ENCODE measurements around the gene TTLL5.

GRCh38 chr14:75751296-75751695 lies 90.2 kb downstream of the TTLL5 start:
- no peak for TF ChIP-seq FOXM1 (IDR thresholded peaks at IDR 0.05; ENCODE audit: borderline replicate concordance, low read depth)
- TF ChIP-seq NFIC (IDR thresholded peaks at IDR 0.05) = no peak
- no peak for TF ChIP-seq YY1 (IDR thresholded peaks at IDR 0.05; ENCODE audit: low read depth)
- no peak for TF ChIP-seq EGR1 (IDR thresholded peaks at IDR 0.05)
- no peak for TF ChIP-seq CEBPB (IDR thresholded peaks at IDR 0.05)
- TF ChIP-seq EP300 (IDR thresholded peaks at IDR 0.05; ENCODE audit: borderline replicate concordance) = no peak
- TF ChIP-seq, protein P1, sequence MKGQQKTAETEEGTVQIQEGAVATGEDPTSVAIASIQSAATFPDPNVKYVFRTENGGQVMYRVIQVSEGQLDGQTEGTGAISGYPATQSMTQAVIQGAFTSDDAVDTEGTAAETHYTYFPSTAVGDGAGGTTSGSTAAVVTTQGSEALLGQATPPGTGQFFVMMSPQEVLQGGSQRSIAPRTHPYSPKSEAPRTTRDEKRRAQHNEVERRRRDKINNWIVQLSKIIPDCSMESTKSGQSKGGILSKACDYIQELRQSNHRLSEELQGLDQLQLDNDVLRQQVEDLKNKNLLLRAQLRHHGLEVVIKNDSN (IDR thresholded peaks at IDR 0.05) = no peak
- no peak for TF ChIP-seq TCF12 (IDR thresholded peaks at IDR 0.05; ENCODE audit: low read depth)
- no peak for TF ChIP-seq TAF1 (IDR thresholded peaks at IDR 0.05; ENCODE audit: low read depth)
- TF ChIP-seq CREB1 (IDR thresholded peaks at IDR 0.05; ENCODE audit: low read depth) = no peak
- TF ChIP-seq, protein P2, sequence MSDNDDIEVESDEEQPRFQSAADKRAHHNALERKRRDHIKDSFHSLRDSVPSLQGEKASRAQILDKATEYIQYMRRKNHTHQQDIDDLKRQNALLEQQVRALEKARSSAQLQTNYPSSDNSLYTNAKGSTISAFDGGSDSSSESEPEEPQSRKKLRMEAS (IDR thresholded peaks at IDR 0.05) = no peak
